DND-41 (cell line): ENCODE data around the gene HGF.

Source experiments
- ATAC-seq: fragments of 200-7000 bp; cut with Tn5 transposase; 3 replicates; pipeline ENCODE4 v1.9.1; 2021; ENCODE audit warnings: low read depth; ENCODE audit not compliant: insufficient read depth
- DNase-seq: peaks from one replicate; pipeline ENCODE4 v3.0.0-alpha.2; 2020
- H2AFZ ChIP-seq: 2 replicates; pipeline ENCODE4 v1.6.0; 2012; ENCODE audit warnings: low read depth, low read length
- H3K27ac ChIP-seq: 2 replicates; pipeline ENCODE4 v1.5.1; 2012; ENCODE audit warnings: low read length, inconsistent platforms
- H3K27me3 ChIP-seq: fragments of 200-600 bp; sonication (generic); 2 replicates; pipeline ENCODE4 v1.6.0; 2012; ENCODE audit warnings: low read length, mild to moderate bottlenecking, inconsistent platforms; ENCODE audit not compliant: insufficient read depth, poor library complexity
- H3K36me3 ChIP-seq: 2 replicates; pipeline ENCODE4 v1.5.1; 2012; ENCODE audit warnings: low read length, inconsistent platforms; ENCODE audit not compliant: insufficient read depth
- H3K4me1 ChIP-seq: 2 replicates; pipeline ENCODE4 v1.5.1; 2012; ENCODE audit warnings: mild to moderate bottlenecking, low read length; ENCODE audit not compliant: insufficient read depth
- H3K4me2 ChIP-seq: 2 replicates; pipeline ENCODE4 v1.6.0; 2012; ENCODE audit warnings: mild to moderate bottlenecking, moderate library complexity, low read length, inconsistent platforms; ENCODE audit not compliant: insufficient read depth
- H3K4me3 ChIP-seq, 2 experiments: fragments of 200-600 bp in 1 of 2; shearing (Covaris generic) in 1 of 2; 2 replicates each; pipeline ENCODE4 v1.5.1; 2012 to 2016; ENCODE audit warnings: inconsistent platforms in 2 of 2, low read length in 2 of 2, mild to moderate bottlenecking in 2 of 2, low read depth in 1 of 2, moderate library complexity in 1 of 2
- H3K79me2 ChIP-seq: 2 replicates; pipeline ENCODE4 v1.6.0; 2012; ENCODE audit warnings: low read length, inconsistent platforms; ENCODE audit not compliant: insufficient read depth
- H3K9ac ChIP-seq: 2 replicates; pipeline ENCODE4 v1.6.0; 2012; ENCODE audit warnings: low read depth, mild to moderate bottlenecking, inconsistent platforms, low read length, moderate library complexity
- H3K9me3 ChIP-seq: 2 replicates; pipeline ENCODE4 v1.5.1; 2012; ENCODE audit warnings: low read length, moderate library complexity, mild to moderate bottlenecking, inconsistent platforms; ENCODE audit not compliant: insufficient read depth, severe bottlenecking
- H4K20me1 ChIP-seq: 2 replicates; pipeline ENCODE4 v1.6.0; 2012; ENCODE audit warnings: low read length; ENCODE audit not compliant: insufficient read depth
- EZH2 ChIP-seq: IDR thresholded peaks from 3 replicates; pipeline ENCODE4 v1.6.1; 2012; ENCODE audit warnings: borderline replicate concordance, low read depth, mild to moderate bottlenecking, moderate library complexity, low read length, inconsistent platforms; ENCODE audit not compliant: severe bottlenecking
- TF ChIP-seq, protein P1 (sequence below): IDR thresholded peaks from 2 replicates; pipeline ENCODE4 v1.5.1; 2012; ENCODE audit warnings: borderline replicate concordance, low read length, moderate library complexity, mild to moderate bottlenecking; ENCODE audit not compliant: poor library complexity, severe bottlenecking; ENCODE audit errors: extremely low read depth

Gene HGF

DNA sequence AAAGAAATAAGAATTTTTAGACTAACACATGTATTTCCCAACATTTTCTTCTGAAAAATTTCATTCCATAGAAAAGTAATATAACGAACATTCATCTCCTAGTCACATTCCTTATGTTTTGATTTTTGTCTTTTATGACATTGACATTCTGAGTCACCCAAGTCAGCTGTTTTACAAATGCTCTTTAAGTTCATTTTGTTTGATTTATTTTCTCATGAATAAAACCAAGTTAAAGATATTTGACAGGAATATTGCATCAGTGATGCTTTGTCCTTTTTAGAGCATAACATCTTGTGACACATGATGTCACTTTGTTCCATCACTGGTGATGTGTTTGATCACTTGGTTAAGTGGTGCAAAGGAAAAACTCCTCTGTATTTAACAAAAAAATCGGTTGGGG, 48.4 kb downstream of the HGF start:
- Histone ChIP-seq H3K4me3 (no peak overlapping the region), H3K36me3 (no peaks in the 10 kb centered on the region), H3K79me2 (no peaks in the 10 kb centered on the region), H3K9ac (no peak overlapping the region), H3K4me1 (no peaks in the 10 kb centered on the region), H3K9me3 (no peaks in the 10 kb centered on the region), H2AFZ (no peak overlapping the region), H3K4me2 (no peak overlapping the region), H4K20me1 (no peaks in the 10 kb centered on the region), H3K27me3 (no peaks in the 10 kb centered on the region), H3K27ac (no peak overlapping the region)
- DNase-seq: no peak
- TF ChIP-seq EZH2: no peak
- TF ChIP-seq, protein P1, sequence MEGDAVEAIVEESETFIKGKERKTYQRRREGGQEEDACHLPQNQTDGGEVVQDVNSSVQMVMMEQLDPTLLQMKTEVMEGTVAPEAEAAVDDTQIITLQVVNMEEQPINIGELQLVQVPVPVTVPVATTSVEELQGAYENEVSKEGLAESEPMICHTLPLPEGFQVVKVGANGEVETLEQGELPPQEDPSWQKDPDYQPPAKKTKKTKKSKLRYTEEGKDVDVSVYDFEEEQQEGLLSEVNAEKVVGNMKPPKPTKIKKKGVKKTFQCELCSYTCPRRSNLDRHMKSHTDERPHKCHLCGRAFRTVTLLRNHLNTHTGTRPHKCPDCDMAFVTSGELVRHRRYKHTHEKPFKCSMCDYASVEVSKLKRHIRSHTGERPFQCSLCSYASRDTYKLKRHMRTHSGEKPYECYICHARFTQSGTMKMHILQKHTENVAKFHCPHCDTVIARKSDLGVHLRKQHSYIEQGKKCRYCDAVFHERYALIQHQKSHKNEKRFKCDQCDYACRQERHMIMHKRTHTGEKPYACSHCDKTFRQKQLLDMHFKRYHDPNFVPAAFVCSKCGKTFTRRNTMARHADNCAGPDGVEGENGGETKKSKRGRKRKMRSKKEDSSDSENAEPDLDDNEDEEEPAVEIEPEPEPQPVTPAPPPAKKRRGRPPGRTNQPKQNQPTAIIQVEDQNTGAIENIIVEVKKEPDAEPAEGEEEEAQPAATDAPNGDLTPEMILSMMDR: no peak
- no peak for ATAC-seq

DNA sequence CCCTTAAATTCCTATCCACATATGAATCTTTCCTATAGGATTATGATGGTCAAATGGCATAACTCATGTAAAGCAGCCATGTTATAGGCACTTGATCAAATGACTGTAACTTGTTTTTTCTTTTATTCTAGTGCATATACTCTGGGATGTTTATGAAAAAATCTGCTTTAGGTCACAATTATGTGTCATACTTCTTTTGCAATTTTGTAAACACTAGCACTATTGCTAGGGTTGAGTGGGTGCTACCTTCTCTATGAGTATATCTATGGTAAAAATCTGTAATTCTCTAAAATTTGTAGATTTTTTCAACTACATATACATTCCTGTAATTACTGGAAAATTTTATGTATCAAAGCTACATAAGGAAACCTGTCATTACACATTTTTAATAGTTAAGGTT, 50.0 kb downstream of the HGF start:
- H3K27me3 ChIP-seq: no peaks in the 10 kb centered on the region
- no peaks in the 10 kb centered on the region for H4K20me1 ChIP-seq
- H3K4me1 ChIP-seq: no peaks in the 10 kb centered on the region
- no peak overlapping the region for H3K4me3 ChIP-seq
- DNase-seq (no peak), ATAC-seq (no peak)
- no peaks in the 10 kb centered on the region for H3K79me2 ChIP-seq
- H3K4me2 ChIP-seq: no peak overlapping the region
- H2AFZ ChIP-seq: no peak overlapping the region
- no peak overlapping the region for H3K27ac ChIP-seq
- TF ChIP-seq, protein P1: no peak
- H3K36me3 ChIP-seq: no peaks in the 10 kb centered on the region
- H3K9me3 ChIP-seq: no peaks in the 10 kb centered on the region
- H3K9ac ChIP-seq: no peak overlapping the region

DNA sequence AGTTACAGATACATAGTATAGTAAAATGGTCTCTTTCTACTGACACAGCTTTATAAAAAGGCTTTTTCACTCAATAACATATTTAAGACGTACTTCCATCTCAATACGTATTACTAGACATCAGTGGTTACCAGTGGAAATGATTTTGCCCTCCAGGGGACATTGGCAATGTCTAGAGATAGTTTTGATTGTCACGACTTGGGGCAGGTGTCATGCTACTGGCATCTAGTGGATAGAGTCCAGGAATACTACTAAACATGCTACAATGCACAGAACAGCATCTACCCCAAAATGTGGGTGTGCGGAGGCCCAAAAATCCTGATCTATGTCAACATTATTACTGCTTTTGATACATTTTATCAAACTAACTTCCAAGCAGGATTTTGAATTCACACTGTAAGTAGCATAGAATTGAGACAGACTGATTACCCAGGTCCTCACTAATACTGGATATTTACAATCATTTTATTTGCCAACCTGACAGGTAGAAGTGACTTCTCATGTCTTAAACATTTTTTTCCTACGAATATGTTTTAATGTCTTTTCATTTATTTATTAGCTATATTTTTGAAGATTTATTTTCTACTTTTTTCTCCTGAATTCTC, 53.8 kb downstream of the HGF start:
- Histone ChIP-seq H3K27me3 (no peaks in the 10 kb centered on the region), H3K9me3 (no peaks in the 10 kb centered on the region), H3K36me3 (no peaks in the 10 kb centered on the region), H3K27ac (no peak overlapping the region), H3K4me3 (no peak overlapping the region), H3K4me1 (no peaks in the 10 kb centered on the region), H4K20me1 (no peaks in the 10 kb centered on the region), H3K4me2 (no peak overlapping the region), H3K9ac (no peak overlapping the region), H3K79me2 (no peaks in the 10 kb centered on the region), H2AFZ (no peak overlapping the region)
- TF ChIP-seq EZH2: no peak
- TF ChIP-seq, protein P1: peak; percentile 17
- no peak for DNase-seq
- ATAC-seq: no peak

DNA sequence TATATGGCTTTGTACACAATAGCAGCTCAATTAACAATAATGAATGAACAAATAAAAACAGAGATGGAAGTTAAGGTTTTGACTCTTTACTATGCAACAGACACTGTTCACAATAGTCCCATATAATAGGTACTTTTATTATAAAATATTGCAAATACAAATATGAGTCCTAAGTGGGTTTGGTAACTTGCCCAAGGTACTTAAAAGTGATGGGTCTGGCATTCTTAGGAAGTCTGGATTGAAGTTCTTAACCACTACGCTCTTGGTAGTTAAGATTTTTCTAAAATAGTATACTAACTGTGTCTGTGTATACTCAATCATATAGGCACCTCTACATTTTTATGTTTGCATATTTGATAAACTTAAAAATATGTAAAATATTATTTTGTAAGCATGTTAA, 55.5 kb downstream of the HGF start:
- H3K27ac ChIP-seq: no peak overlapping the region

More for the DNA sequence above, 55.5 kb downstream of the HGF start:
- DNase-seq (no peak), ATAC-seq (no peak)
- Histone ChIP-seq H3K27me3 (no peaks in the 10 kb centered on the region), H4K20me1 (no peaks in the 10 kb centered on the region), H3K79me2 (no peaks in the 10 kb centered on the region), H3K4me3 (no peak overlapping the region), H3K9ac (no peak overlapping the region), H3K9me3 (no peaks in the 10 kb centered on the region), H3K36me3 (no peaks in the 10 kb centered on the region), H3K4me1 (no peaks in the 10 kb centered on the region), H3K4me2 (no peak overlapping the region), H2AFZ (no peak overlapping the region)
- no peak for TF ChIP-seq EZH2
- TF ChIP-seq, protein P1: no peak
